HepG2 (cell line): Measurements from ENCODE around the gene BTBD17. TPM values are rescaled to one million over a fixed set of nuclear protein-coding genes. Genes with fewer than 3 reads are reported as not detected.

Source experiments
- ATRX ChIP-seq: sonication (generic); formaldehyde crosslinking; IDR thresholded peaks from 2 replicates; pipeline ENCODE4 v1.4.0; 2020; ENCODE audit warnings: missing genetic modification reagents, borderline replicate concordance
- BORCS8-MEF2B ChIP-seq: sonication (generic); formaldehyde crosslinking; IDR thresholded peaks from 2 replicates; pipeline ENCODE4 v1.8.0; 2022; ENCODE audit warnings: mild to moderate bottlenecking, missing genetic modification reagents
- CHCHD3 ChIP-seq: sonication (generic); formaldehyde crosslinking; IDR thresholded peaks from 2 replicates; pipeline ENCODE4 v1.8.0; 2022; ENCODE audit warnings: mild to moderate bottlenecking, missing genetic modification reagents, moderate library complexity
- HNF4A ChIP-seq: sonication (generic); formaldehyde crosslinking; IDR thresholded peaks from 2 replicates; pipeline ENCODE4 v1.4.0; 2020; ENCODE audit warnings: missing genetic modification reagents
- NBN ChIP-seq: fragments of 450-650 bp; conservative IDR thresholded peaks from 2 replicates; pipeline ENCODE4 v1.6.1; 2017
- NCOA1 ChIP-seq: sonication (generic); formaldehyde crosslinking; IDR thresholded peaks from 2 replicates; pipeline ENCODE4 v1.9.0; 2021; ENCODE audit warnings: missing genetic modification reagents
- NPAS2 ChIP-seq: sonication (generic); formaldehyde crosslinking; IDR thresholded peaks from 2 replicates; pipeline ENCODE4 v1.8.0; 2022; ENCODE audit warnings: mild to moderate bottlenecking, missing genetic modification reagents, borderline replicate concordance
- PHF20 ChIP-seq: sonication (generic); formaldehyde crosslinking; IDR thresholded peaks from 2 replicates; pipeline ENCODE4 v1.5.0; 2020; ENCODE audit warnings: mild to moderate bottlenecking, missing genetic modification reagents
- SAFB2 ChIP-seq: sonication (generic); formaldehyde crosslinking; IDR thresholded peaks from 2 replicates; pipeline ENCODE4 v1.5.1; 2020; ENCODE audit warnings: missing genetic modification reagents, low read depth, mild to moderate bottlenecking, borderline replicate concordance
- SIX1 ChIP-seq: sonication (generic); formaldehyde crosslinking; IDR thresholded peaks from 2 replicates; pipeline ENCODE4 v1.4.0; 2020; ENCODE audit warnings: missing genetic modification reagents, borderline replicate concordance
- TFAP4 ChIP-seq: sonication (generic); IDR thresholded peaks from 2 replicates; pipeline ENCODE4 v1.6.1; 2016; ENCODE audit warnings: low read depth, borderline replicate concordance
- ZBTB40 ChIP-seq, 2 experiments: fragments of 450-650 bp in 1 of 2; sonication (generic) in 1 of 2; formaldehyde crosslinking in 1 of 2; IDR thresholded peaks; 2 replicates each; pipeline versions ENCODE4 v1.6.1 to v1.8.0; 2016 to 2022; ENCODE audit warnings: antibody characterized with exemption in 1 of 2, mild to moderate bottlenecking in 1 of 2, missing genetic modification reagents in 1 of 2
- ZNF326 ChIP-seq: sonication (generic); formaldehyde crosslinking; IDR thresholded peaks from 2 replicates; pipeline ENCODE4 v1.4.0; 2020; ENCODE audit warnings: missing genetic modification reagents, borderline replicate concordance
- ZNF343 ChIP-seq: sonication (generic); formaldehyde crosslinking; IDR thresholded peaks from 2 replicates; pipeline ENCODE4 v1.4.0; 2020; ENCODE audit warnings: mild to moderate bottlenecking, missing genetic modification reagents
- ZNF589 ChIP-seq: sonication (generic); formaldehyde crosslinking; conservative IDR thresholded peaks from 2 replicates; pipeline ENCODE4 v1.8.0; 2022; ENCODE audit warnings: mild to moderate bottlenecking, moderate library complexity, missing genetic modification reagents
- ZNF607 ChIP-seq: sonication (generic); formaldehyde crosslinking; IDR thresholded peaks from 2 replicates; pipeline ENCODE4 v1.5.1; 2020; ENCODE audit warnings: missing genetic modification reagents, mild to moderate bottlenecking, borderline replicate concordance
- ZNF7 ChIP-seq: IDR thresholded peaks from 2 replicates; pipeline ENCODE4 v1.6.1; 2016; ENCODE audit warnings: missing biosample characterization, missing genetic modification reagents
- ZNF737 ChIP-seq: sonication (generic); formaldehyde crosslinking; IDR thresholded peaks from 2 replicates; pipeline ENCODE4 v1.5.0; 2020; ENCODE audit warnings: missing genetic modification reagents, mild to moderate bottlenecking, borderline replicate concordance
- polyA plus RNA-seq, 8 experiments: library from polyadenylated mRNA; depleted of rRNA in 3 of 8; stranded (reverse) in 7 of 8; unstranded in 1 of 8; fragments of >200 nt; fragmentation: Illumina TruSeq in 4 of 8; extraction: Trizol in 4 of 8; gene quantifications; 2 replicates each; pipeline versions ENCODE4 v1.2.1 to v1.2.3, GENCODE V29; 2011 to 2016; ENCODE audit warnings: low read depth in 4 of 8, missing spikeins in 1 of 8, mixed read lengths in 1 of 8; ENCODE audit not compliant: insufficient read depth in 1 of 8
- total RNA-seq, 5 experiments: library from RNA; depleted of rRNA; stranded (reverse); fragments of >200 nt; fragmentation: Illumina TruSeq; extraction: Trizol; gene quantifications; 2 replicates each; pipeline ENCODE4 v1.2.3, GENCODE V29; 2016; ENCODE audit warnings: low read depth in 1 of 5
- TF ChIP-seq, protein P1 (sequence below): IDR thresholded peaks from 2 replicates; pipeline ENCODE4 v1.6.1; 2016; ENCODE audit warnings: missing compliant biosample characterization, missing genetic modification reagents, borderline replicate concordance

BTBD17 gene
- total and polyA plus RNA-seq, 2 of the 13 experiments (the other 11 are each of a cell fraction or from before 2014, with no cell fraction given): not detected

- TF ChIP-seq ZNF607: peak; percentile 71; the same call in 1 of the 2 replicates
- peak; percentile 33; the same call in 1 of the 2 replicates for TF ChIP-seq NCOA1
- TF ChIP-seq NBN: no peak
- TF ChIP-seq ZBTB40 (IDR thresholded peaks at IDR 0.05): no peak
- no peak for TF ChIP-seq ZBTB40 (CRISPR knock-in tag; IDR thresholded peaks at IDR 0.05)
- TF ChIP-seq ZNF326 (CRISPR knock-in tag): no peak
- TF ChIP-seq ZNF737: no peak
- TF ChIP-seq CHCHD3 (CRISPR knock-in tag): no peak
- TF ChIP-seq SIX1 (CRISPR knock-in tag): peak; percentile 39; the same call in 1 of the 2 replicates
- TF ChIP-seq, protein P1, sequence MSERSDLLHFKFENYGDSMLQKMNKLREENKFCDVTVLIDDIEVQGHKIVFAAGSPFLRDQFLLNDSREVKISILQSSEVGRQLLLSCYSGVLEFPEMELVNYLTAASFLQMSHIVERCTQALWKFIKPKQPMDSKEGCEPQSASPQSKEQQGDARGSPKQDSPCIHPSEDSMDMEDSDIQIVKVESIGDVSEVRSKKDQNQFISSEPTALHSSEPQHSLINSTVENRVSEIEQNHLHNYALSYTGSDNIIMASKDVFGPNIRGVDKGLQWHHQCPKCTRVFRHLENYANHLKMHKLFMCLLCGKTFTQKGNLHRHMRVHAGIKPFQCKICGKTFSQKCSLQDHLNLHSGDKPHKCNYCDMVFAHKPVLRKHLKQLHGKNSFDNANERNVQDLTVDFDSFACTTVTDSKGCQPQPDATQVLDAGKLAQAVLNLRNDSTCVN (CRISPR knock-in tag): no peak
- peak; percentile 100 for TF ChIP-seq TFAP4
- TF ChIP-seq NPAS2 (CRISPR knock-in tag): no peak
- TF ChIP-seq HNF4A (CRISPR knock-in tag): peak; percentile 98
- peak; percentile 27; the same call in 1 of the 2 replicates for TF ChIP-seq BORCS8-MEF2B
- TF ChIP-seq ZNF589 (CRISPR knock-in tag): peak; percentile 48; the same call in 1 of the 2 replicates
- TF ChIP-seq PHF20 (CRISPR knock-in tag): no peak
- TF ChIP-seq ZNF343 (CRISPR knock-in tag): no peak
- TF ChIP-seq ATRX (CRISPR knock-in tag): no peak
- no peak for TF ChIP-seq ZNF7 (CRISPR knock-in tag)
- no peak for TF ChIP-seq SAFB2 (CRISPR knock-in tag)
Observed at GRCh38 chr17:74373838-74374606, 12.4 kb upstream of the BTBD17 start (continued).
